HG02938 (cell line): ENCODE results near the gene CDC25A.
"Not testable (repeated sequence)": the region's sequence is repeated elsewhere in the genome, so short reads cannot be mapped to it uniquely, and the experiment has no call there.

Experiments
- ATAC-seq: cut with Tn5 transposase; IDR thresholded peaks from one replicate; pipeline ENCODE4 v1.9.1; 2021; ENCODE audit warnings: mild to moderate bottlenecking, moderate library complexity; ENCODE audit not compliant: unreplicated experiment

The CDC25A gene

GRCh38 chr3:48188266-48189201, at the start of gene CDC25A:
Gene CDC25A, minus strand, starts transcription at chr3:48188417. Its CDS starts 470 bp downstream, at chr3:48187947.
- peak; percentile 88 for ATAC-seq

- ATAC-seq: no peak
These were observed 48.3 kb upstream of the CDC25A start for GRCh38 chr3:48236531-48236930.

- no peak for ATAC-seq
These were observed 45.3 kb upstream of the CDC25A start for GRCh38 chr3:48233542-48233941.

- peak; percentile 51 for ATAC-seq
These were observed 44.5 kb upstream of the CDC25A start for GRCh38 chr3:48232734-48233133.

- no peak for ATAC-seq
These were observed 44.0 kb upstream of the CDC25A start for GRCh38 chr3:48232232-48232631.

- no peak for ATAC-seq
These were observed 38.7 kb upstream of the CDC25A start for GRCh38 chr3:48226939-48227338.

GRCh38 chr3:48225587-48225986, 37.4 kb upstream of the CDC25A start:
- no peak for ATAC-seq

- peak; percentile 46 for ATAC-seq
These were observed 34.6 kb upstream of the CDC25A start, which contains the start of gene CAMP for GRCh38 chr3:48222616-48223513. Gene CAMP, plus strand, starts transcription at chr3:48223495. Its CDS starts 17 bp downstream, at chr3:48223512.

- ATAC-seq: no peak
These were observed 32.5 kb upstream of the CDC25A start for GRCh38 chr3:48220746-48221145.

GRCh38 chr3:48219543-48219942, 31.3 kb upstream of the CDC25A start:
- no peak for ATAC-seq

GRCh38 chr3:48218537-48218936, 30.3 kb upstream of the CDC25A start:
- no peak for ATAC-seq

- no peak for ATAC-seq
These were observed 29.2 kb upstream of the CDC25A start for GRCh38 chr3:48217449-48217848.

- no peak for ATAC-seq
These were observed 27.7 kb upstream of the CDC25A start for GRCh38 chr3:48215876-48216275.

GRCh38 chr3:48215466-48215865, 27.2 kb upstream of the CDC25A start:
- ATAC-seq: no peak

GRCh38 chr3:48215019-48215418, 26.8 kb upstream of the CDC25A start:
- ATAC-seq: no peak

GRCh38 chr3:48214225-48214624, 26.0 kb upstream of the CDC25A start:
- no peak for ATAC-seq

- not testable (repeated sequence) for ATAC-seq
These were observed 23.6 kb upstream of the CDC25A start for GRCh38 chr3:48211776-48212175.

- not testable (repeated sequence) for ATAC-seq
These were observed 22.3 kb upstream of the CDC25A start for GRCh38 chr3:48210534-48210933.

GRCh38 chr3:48209445-48209844, 21.2 kb upstream of the CDC25A start:
- no peak for ATAC-seq

- no peak for ATAC-seq
These were observed 19.9 kb upstream of the CDC25A start for GRCh38 chr3:48208076-48208475.

- ATAC-seq: no peak
These were observed 14.4 kb upstream of the CDC25A start for GRCh38 chr3:48202632-48203031.
